Muscle layer of duodenum (tissue), 2 donors: ENCODE measurements around the gene MRS2.
"Not testable (repeated sequence)": the region's sequence is repeated elsewhere in the genome, so short reads cannot be mapped to it uniquely, and the experiment has no call there.

Experiments
- H3K27ac ChIP-seq: one replicate; pipeline ENCODE4 v1.7.0; 2013; ENCODE audit warnings: mild to moderate bottlenecking, low read length
- H3K27me3 ChIP-seq: one replicate; pipeline ENCODE4 v1.7.0; 2013; ENCODE audit warnings: low read depth, mild to moderate bottlenecking, control low read depth, low read length
- H3K36me3 ChIP-seq, 2 donors: one replicate each; pipeline ENCODE4 v1.7.0; 2013; ENCODE audit warnings: low read length in 2 of 2, control low read depth in 1 of 2, mild to moderate bottlenecking in 1 of 2; ENCODE audit not compliant: insufficient read depth in 2 of 2, control insufficient read depth in 1 of 2
- H3K4me1 ChIP-seq, 2 donors: one replicate each; pipeline ENCODE4 v1.7.0; 2013; ENCODE audit warnings: low read length in 2 of 2, mild to moderate bottlenecking in 2 of 2, control low read depth in 1 of 2, moderate library complexity in 1 of 2; ENCODE audit not compliant: insufficient read depth in 2 of 2, control insufficient read depth in 1 of 2
- H3K4me3 ChIP-seq, 2 donors: one replicate each; pipeline ENCODE4 v1.7.0; 2013; ENCODE audit warnings: low read length in 2 of 2, low read depth in 1 of 2, mild to moderate bottlenecking in 1 of 2
- H3K9me3 ChIP-seq, 2 donors: one replicate each; pipeline ENCODE4 v1.7.0; 2013; ENCODE audit warnings: low read length in 2 of 2, control low read depth in 1 of 2, mild to moderate bottlenecking in 1 of 2; ENCODE audit not compliant: control insufficient read depth in 1 of 2
- donor health status: healthy.

The MRS2 gene

GRCh38 chr6:24414531-24414930, 11.8 kb downstream of the MRS2 start:
- not testable (repeated sequence) for H3K27me3 ChIP-seq, H3K9me3 ChIP-seq, H3K4me1 ChIP-seq, H3K27ac ChIP-seq, H3K4me3 ChIP-seq
- H3K36me3 ChIP-seq, result peaks cover 42 to 51% of the 10 kb centered on the region in 2 donors

- H3K27me3 ChIP-seq, result no peaks in the 10 kb centered on the region
- no peak overlapping the region for H3K4me3 ChIP-seq
- no peak overlapping the region for H3K27ac ChIP-seq
- no peaks in the 10 kb centered on the region for H3K9me3 ChIP-seq
- H3K4me1 ChIP-seq, result no peaks in the 10 kb centered on the region
- peaks cover 54 to 59% of the 10 kb centered on the region in 2 donors for H3K36me3 ChIP-seq
Observed at GRCh38 chr6:24415753-24416152, 13.0 kb downstream of the MRS2 start.

GRCh38 chr6:24419526-24419925, 16.8 kb downstream of the MRS2 start:
- peaks cover 65 to 83% of the 10 kb centered on the region in 2 donors for H3K36me3 ChIP-seq
- no peaks in the 10 kb centered on the region for H3K27me3 ChIP-seq
- no peaks in the 10 kb centered on the region for H3K9me3 ChIP-seq
- no peak overlapping the region for H3K27ac ChIP-seq
- H3K4me3 ChIP-seq, result no peak overlapping the region
- H3K4me1 ChIP-seq, result no peaks in the 10 kb centered on the region

GRCh38 chr6:24425091-24425490, 22.4 kb downstream of the MRS2 start:
- Histone ChIP-seq H3K4me3 (no peak overlapping the region), H3K4me1 (no peaks in the 10 kb centered on the region), H3K9me3 (no peaks in the 10 kb centered on the region), H3K27ac (no peak overlapping the region), H3K36me3 (peaks cover 53 to 61% of the 10 kb centered on the region in 2 donors), H3K27me3 (no peaks in the 10 kb centered on the region)

- no peak overlapping the region for H3K27ac ChIP-seq
Observed at GRCh38 chr6:24426729-24427446, 24.2 kb downstream of the MRS2 start.

GRCh38 chr6:24428615-24429014, 25.9 kb downstream of the MRS2 start:
- H3K4me1 ChIP-seq, result no peaks in the 10 kb centered on the region
- no peaks in the 10 kb centered on the region for H3K27me3 ChIP-seq
- H3K36me3 ChIP-seq, result peaks cover 23 to 27% of the 10 kb centered on the region in 2 donors
- no peak overlapping the region for H3K27ac ChIP-seq
- no peaks in the 10 kb centered on the region for H3K9me3 ChIP-seq
- H3K4me3 ChIP-seq, result no peak overlapping the region

More at GRCh38 chr6:24426729-24427446, 24.2 kb downstream of the MRS2 start:
- Histone ChIP-seq H3K9me3 (no peaks in the 10 kb centered on the region), H3K4me3 (no peak overlapping the region), H3K4me1 (no peaks in the 10 kb centered on the region), H3K27me3 (no peaks in the 10 kb centered on the region), H3K36me3 (peaks cover 41 to 43% of the 10 kb centered on the region in 2 donors)

- Histone ChIP-seq H3K27ac (no peak overlapping the region), H3K9me3 (no peaks in the 10 kb centered on the region), H3K4me3 (no peak overlapping the region), H3K36me3 (peaks cover 19 to 22% of the 10 kb centered on the region in 2 donors), H3K4me1 (no peaks in the 10 kb centered on the region), H3K27me3 (no peaks in the 10 kb centered on the region)
Observed at GRCh38 chr6:24429146-24429545, 26.4 kb downstream of the MRS2 start.

- Histone ChIP-seq H3K9me3 (no peaks in the 10 kb centered on the region), H3K27ac (no peak overlapping the region), H3K27me3 (no peaks in the 10 kb centered on the region), H3K4me1 (no peaks in the 10 kb centered on the region), H3K36me3 (peaks cover 10 to 13% of the 10 kb centered on the region in 2 donors), H3K4me3 (no peak overlapping the region)
Observed at GRCh38 chr6:24430086-24430485, 27.4 kb downstream of the MRS2 start.

GRCh38 chr6:24431045-24431451, 28.3 kb downstream of the MRS2 start:
- Histone ChIP-seq H3K4me3 (no peak overlapping the region), H3K36me3 (peaks cover under 1 to 3% of the 10 kb centered on the region in 2 donors), H3K4me1 (no peaks in the 10 kb centered on the region), H3K27ac (no peak overlapping the region), H3K27me3 (no peaks in the 10 kb centered on the region), H3K9me3 (no peaks in the 10 kb centered on the region)

- peaks cover 0 to 8% of the 10 kb centered on the region in 2 donors for H3K36me3 ChIP-seq
- no peaks in the 10 kb centered on the region for H3K27me3 ChIP-seq
- H3K27ac ChIP-seq, result no peak overlapping the region
- no peak overlapping the region for H3K4me3 ChIP-seq
- no peaks in the 10 kb centered on the region for H3K4me1 ChIP-seq
- no peaks in the 10 kb centered on the region for H3K9me3 ChIP-seq
Observed at GRCh38 chr6:24432611-24433010, 29.9 kb downstream of the MRS2 start.

- Histone ChIP-seq H3K27me3 (no peaks in the 10 kb centered on the region), H3K27ac (no peak overlapping the region), H3K4me1 (no peaks in the 10 kb centered on the region), H3K4me3 (no peak overlapping the region), H3K9me3 (no peaks in the 10 kb centered on the region), H3K36me3 (peaks cover 0 to 15% of the 10 kb centered on the region in 2 donors)
Observed at GRCh38 chr6:24436979-24437378, 34.2 kb downstream of the MRS2 start.
